GM10266 (cell line): Measurements from ENCODE around the gene VASP.

ENCODE experiments used
- DNase-seq: peaks from one replicate; pipeline ENCODE4 v3.0.0; 2012; ENCODE audit errors: extremely low spot score
- CTCF ChIP-seq: IDR thresholded peaks from 2 replicates; pipeline ENCODE4 v1.5.1; 2012; ENCODE audit warnings: mild to moderate bottlenecking, low read depth; ENCODE audit not compliant: control insufficient read depth, insufficient read depth; ENCODE audit errors: missing control alignments

Gene VASP

DNA sequence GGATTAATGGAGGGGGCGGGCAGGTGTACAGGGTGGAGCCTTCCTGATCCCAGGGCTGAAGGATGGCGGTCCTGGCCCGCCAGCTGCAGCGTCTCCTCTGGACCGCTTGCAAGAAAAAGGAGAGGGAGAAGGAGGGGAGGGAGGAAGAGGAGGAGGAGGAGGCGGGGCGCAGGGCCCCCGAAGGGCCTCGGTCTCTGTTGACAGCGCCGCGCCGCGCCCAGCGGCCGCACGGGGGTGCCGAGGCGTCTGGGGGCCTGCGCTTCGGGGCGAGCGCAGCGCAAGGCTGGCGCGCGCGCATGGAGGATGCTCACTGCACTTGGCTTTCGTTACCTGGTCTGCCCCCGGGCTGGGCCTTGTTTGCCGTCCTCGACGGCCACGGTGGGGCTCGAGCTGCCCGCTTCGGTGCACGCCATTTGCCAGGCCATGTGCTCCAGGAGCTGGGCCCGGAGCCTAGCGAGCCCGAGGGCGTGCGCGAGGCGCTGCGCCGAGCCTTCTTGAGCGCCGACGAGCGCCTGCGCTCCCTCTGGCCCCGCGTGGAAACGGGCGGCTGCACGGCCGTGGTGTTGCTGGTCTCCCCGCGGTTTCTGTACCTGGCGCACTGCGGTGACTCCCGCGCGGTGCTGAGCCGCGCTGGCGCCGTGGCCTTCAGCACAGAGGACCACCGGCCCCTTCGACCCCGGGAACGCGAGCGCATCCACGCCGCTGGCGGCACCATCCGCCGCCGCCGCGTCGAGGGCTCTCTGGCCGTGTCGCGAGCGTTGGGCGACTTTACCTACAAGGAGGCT, 8.7 kb upstream of the VASP start, which contains the start of gene PPM1N:
Gene PPM1N (plus strand): TSS at position 33 of the 785 bp plus-strand sequence. CDS start 30 bp downstream, at position 63.
- peak; percentile 67 for DNase-seq
- TF ChIP-seq CTCF: peak; percentile 48

GRCh38 chr19:45499196-45500180, 7.8 kb upstream of the VASP start:
- peak; percentile 70 for DNase-seq
- TF ChIP-seq CTCF: no peak

DNA sequence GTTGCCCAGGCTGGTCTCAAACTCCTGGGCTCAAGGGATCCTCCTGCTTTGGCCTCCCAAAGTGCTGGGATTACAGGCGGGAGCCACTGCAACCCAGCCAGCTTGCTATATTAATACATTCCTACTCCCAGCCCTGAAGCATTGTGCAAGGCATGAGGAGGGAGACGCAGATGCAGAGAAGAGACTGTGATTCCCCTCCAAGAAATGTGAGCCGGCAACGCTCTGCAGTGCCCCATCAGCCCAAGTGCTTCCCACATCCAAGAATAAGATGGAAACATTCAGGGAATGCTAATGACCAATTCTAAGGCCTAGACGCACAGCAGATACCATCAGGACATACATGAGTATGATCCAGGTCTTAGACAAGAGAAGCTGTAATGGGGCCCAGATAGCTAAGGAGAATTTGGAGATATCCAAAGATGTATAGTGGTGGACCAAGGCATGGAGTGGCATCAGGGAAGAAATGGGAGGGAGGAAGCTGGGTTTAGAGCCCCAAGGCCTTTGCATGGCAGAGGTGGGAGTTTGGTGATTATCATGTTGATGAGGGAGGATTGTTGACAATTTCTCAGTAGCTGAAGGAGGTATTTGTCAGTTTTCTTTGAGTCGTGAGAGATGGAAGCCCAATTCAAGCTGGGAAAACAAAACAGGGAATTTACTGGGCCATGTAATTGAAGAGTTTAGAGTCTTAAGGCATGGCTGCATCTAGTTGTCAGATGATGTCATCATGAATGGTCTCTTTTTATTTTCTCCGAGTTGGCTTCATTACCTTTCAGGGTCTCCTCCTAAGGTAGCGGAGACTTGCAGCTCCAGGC, 6.2 kb upstream of the VASP start:
- DNase-seq: no peak
- TF ChIP-seq CTCF: no peak

GRCh38 chr19:45501730-45502014, 5.6 kb upstream of the VASP start:
- TF ChIP-seq CTCF: no peak
- DNase-seq: peak; percentile 31

GRCh38 chr19:45502111-45502510, 5.2 kb upstream of the VASP start:
- TF ChIP-seq CTCF: no peak
- peak; percentile 10 for DNase-seq

GRCh38 chr19:45503909-45504308, 3.4 kb upstream of the VASP start:
- no peak for TF ChIP-seq CTCF

More at GRCh38 chr19:45503909-45504308, 3.4 kb upstream of the VASP start:
- no peak for DNase-seq
